AG10803 (cell line): ENCODE results near the gene EPS15.
"Not testable (repeated sequence)": the region's sequence is repeated elsewhere in the genome, so short reads cannot be mapped to it uniquely, and the experiment has no call there.

Source experiments
- DNase-seq: peaks from one replicate; pipeline ENCODE4 v3.0.0; 2010; ENCODE audit warnings: low read depth
- H3K4me3 ChIP-seq: 2 replicates; pipeline ENCODE4 v1.5.1; 2011; ENCODE audit warnings: mild to moderate bottlenecking, low read length, control low read depth
- TF ChIP-seq, protein P1 (sequence below): conservative IDR thresholded peaks from 2 replicates; pipeline ENCODE4 v1.5.1; 2011; ENCODE audit warnings: mild to moderate bottlenecking, low read length, control low read depth, inconsistent platforms

Gene EPS15

DNA sequence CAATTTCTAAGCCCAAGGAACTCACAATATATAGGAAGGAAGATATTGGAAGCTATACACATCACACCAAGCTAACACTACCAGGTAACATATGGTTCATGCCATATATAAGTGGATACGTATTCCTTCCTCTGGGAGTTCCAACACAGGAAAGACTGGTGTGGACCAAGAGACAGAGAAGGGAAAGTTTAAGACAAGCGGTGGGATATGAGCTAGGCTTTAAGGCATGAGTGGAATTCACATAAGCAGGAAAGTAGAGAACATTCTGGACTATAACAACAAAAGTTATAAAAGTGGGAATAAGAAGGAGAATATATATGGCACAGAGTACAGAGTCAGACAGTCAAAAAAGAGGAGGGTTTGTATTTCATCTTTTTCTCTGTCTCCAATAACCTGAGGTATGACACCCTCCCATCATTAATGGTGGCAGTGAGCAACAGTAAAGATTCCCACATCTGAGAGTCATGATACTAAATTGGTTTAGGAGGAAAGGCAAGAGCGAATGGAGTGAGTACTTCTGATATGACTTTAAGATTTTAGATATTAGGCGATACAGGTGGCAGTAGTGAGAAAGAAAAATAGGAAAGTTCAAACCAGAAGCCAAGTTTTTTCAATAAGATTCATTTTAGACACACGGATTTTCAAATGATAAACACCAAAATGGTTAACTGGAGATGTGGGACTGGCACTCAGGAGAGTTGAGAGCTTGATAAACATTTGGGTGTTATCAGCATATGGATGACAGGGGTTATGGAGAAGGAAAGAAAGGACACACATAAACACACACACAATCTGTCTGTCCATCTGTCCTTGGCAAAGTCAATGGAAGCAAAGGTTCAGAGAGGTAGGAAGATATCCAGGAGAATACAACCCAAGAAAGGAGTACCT is 101.3 kb downstream of the EPS15 start:
- DNase-seq, result peak; percentile 41
- TF ChIP-seq, protein P1, sequence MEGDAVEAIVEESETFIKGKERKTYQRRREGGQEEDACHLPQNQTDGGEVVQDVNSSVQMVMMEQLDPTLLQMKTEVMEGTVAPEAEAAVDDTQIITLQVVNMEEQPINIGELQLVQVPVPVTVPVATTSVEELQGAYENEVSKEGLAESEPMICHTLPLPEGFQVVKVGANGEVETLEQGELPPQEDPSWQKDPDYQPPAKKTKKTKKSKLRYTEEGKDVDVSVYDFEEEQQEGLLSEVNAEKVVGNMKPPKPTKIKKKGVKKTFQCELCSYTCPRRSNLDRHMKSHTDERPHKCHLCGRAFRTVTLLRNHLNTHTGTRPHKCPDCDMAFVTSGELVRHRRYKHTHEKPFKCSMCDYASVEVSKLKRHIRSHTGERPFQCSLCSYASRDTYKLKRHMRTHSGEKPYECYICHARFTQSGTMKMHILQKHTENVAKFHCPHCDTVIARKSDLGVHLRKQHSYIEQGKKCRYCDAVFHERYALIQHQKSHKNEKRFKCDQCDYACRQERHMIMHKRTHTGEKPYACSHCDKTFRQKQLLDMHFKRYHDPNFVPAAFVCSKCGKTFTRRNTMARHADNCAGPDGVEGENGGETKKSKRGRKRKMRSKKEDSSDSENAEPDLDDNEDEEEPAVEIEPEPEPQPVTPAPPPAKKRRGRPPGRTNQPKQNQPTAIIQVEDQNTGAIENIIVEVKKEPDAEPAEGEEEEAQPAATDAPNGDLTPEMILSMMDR, result no peak
- no peak overlapping the region for H3K4me3 ChIP-seq

DNA sequence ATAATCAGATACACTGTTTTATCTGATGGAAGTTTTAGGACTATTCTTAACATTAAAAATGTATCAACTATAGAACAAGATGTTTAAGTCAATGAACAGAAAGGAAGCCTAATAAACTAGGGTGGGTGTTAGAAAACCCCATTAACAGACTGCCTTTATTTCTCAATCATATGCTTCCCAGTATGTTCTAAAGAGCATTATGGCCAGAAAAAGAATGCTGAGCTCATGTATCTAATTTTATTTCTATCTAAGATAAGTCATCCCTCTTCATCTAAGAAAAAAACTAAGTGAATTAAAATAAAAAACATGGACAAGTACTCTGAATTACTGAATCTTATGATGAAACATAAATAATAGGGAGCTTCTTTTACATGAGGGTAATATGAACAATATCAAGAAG is 102.2 kb downstream of the EPS15 start:
- DNase-seq, result no peak
- TF ChIP-seq, protein P1, result no peak
- no peak overlapping the region for H3K4me3 ChIP-seq

DNA sequence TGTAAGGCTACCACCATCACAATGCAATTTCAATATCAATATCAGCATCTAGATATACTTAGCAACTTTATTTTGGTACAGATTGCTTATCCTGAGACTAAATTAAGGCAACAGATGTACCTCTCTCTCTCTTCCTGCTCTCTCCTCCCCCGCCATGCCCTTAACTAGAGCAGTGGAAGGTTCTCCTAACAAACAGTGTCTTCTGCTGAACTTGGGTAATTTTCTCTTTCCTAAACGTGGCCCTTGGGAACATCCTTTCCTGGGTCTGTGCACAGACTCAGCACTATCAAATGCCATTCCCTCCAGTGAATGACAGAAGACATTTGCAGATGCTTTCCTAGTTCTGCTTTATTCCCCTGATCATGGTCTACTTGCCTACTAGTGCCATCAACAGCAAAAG is 103.1 kb downstream of the EPS15 start:
- DNase-seq, result no peak
- H3K4me3 ChIP-seq, result no peak overlapping the region
- TF ChIP-seq, protein P1, result no peak

DNA sequence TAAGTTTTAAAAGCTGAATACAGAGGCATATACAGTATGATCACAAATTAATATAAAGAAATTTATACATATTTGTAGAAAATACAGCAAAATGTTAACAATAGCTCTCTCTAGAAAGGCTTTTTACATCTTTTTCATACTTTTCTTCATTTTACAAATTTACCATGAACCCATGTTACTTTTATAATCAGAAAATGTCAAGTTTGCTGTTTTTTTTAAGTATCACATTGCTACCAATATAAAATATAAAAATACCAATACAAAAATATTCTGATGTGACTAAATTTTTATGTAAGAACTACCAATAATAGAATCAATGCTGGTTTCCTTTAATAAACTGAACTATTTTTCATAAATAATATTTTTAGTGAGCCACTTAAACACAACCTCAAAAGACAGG is 104.3 kb downstream of the EPS15 start:
- DNase-seq, result no peak
- H3K4me3 ChIP-seq, result no peak overlapping the region
- TF ChIP-seq, protein P1, result no peak

DNA sequence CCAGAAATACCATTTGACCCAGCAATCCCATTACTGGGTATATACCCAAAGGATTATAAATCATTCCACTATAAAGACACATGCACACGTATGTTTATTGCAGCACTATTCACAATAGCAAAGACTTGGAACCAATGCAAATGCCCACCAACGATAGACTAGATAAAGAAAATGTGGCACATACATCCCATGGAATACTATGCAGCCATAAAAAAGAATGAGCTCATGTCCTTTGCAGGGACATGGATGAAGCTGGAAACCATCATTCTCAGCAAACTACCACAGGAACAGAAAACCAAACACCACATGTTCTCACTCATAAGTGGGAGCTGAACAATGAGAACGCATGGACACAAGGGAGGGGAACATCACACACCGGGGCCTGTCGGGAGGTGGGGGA is 107.2 kb downstream of the EPS15 start:
- not testable (repeated sequence) for H3K4me3 ChIP-seq, DNase-seq

DNA sequence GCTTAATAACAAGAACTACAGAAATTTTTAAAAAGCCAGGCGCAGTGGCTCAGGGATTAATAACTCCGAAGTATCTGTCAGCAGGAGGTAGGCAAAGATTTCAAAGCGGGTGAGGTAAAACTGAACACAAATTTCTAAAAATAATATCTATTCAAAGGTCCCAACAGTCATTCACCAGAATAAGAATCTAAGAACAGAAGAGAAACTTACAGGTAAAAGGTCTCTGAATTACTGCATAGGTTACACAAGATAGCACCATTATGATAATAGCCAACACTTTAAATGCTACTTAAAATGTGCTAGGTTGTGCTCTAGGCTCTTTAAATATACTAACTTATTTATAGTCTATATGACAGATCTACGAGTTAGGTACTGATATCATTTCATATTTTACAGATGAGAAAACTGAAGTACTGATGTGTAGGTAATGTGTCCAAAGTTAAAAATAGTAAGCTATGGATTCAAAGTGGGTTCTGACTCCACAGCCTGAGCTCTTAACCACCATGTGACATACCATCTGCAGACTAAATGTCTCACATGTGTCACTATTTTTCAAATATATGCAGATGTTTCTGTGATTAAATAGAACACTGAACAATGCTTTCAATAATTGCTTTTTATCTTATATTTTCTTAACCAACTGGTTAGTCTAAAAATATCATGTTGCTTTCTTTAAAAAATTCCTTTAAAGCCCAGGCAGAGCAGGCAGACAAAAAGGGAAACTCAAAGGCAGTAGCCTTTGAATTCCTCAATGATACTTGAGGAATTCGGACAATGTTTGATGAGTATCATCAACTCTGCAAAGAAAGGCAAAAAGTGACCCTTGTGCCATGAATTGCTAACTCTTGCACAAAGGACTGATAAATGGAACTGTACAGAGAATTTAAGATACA is 108.3 kb downstream of the EPS15 start:
- no peak overlapping the region for H3K4me3 ChIP-seq
- DNase-seq, result peak; percentile 23
- TF ChIP-seq, protein P1, result no peak

DNA sequence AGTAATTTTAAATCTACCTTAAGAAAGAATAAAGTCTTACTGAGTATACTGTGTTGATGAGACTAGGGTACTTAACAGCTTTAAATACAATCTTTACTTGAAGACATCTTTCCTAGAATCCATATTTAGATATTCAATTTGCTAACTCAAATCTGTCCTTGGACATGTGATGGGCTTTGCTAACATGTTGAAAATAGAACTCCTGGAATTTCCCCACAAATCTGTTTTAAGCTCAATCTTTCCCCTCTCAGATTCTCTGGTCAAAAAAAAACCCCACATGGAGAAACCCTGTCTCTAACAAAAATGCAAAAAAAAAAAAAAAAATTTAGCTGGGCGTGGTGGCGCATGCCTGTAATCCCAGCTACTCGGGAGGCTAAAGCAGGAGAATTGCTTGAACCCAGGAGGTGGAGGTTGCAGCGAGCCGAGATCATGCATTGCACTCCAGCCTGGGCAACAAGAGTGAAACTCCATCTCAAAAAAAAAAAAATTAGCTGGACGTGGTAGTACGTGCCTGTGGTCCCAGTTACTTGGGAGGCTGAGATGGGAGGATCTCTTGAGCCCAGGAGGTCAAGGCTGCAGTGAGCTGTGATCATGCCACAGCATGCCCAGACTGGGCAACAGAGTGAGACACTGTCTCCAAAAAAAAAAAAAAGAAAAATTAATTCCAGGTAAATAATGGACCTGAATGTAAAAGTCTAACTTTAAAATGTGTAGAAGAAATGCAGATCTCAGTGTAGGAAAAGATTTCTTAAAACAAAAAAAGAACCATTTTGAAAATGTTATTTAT is 109.1 kb downstream of the EPS15 start:
- DNase-seq, H3K4me3 ChIP-seq: not testable (repeated sequence)
